ENCODE results near the gene SLC6A11. TPM values are rescaled to one million over a fixed set of nuclear protein-coding genes. Genes with fewer than 3 reads are reported as not detected.
A peak's percentile ranks its signal among the peaks of the same experiment; 100 is the strongest.

SLC6A11 gene
- total RNA-seq, 1 experiment from 2014 or later = not detected

- no peak for DNase-seq (ENCODE audit: low read depth)
These were observed 25.3 kb upstream of the SLC6A11 start for GRCh38 chr3:10790713-10791112.

- DNase-seq (ENCODE audit: low read depth) = no peak
These were observed 23.8 kb upstream of the SLC6A11 start for GRCh38 chr3:10792208-10792607.

- no peak for DNase-seq (ENCODE audit: low read depth)
These were observed 17.2 kb upstream of the SLC6A11 start for GRCh38 chr3:10798600-10799367.

- DNase-seq (ENCODE audit: low read depth) = peak; percentile 15
These were observed 11.8 kb upstream of the SLC6A11 start for GRCh38 chr3:10804183-10804648.

- no peak for DNase-seq (ENCODE audit: low read depth)
These were observed 10.0 kb upstream of the SLC6A11 start for GRCh38 chr3:10806006-10806405.

GRCh38 chr3:10808130-10808735, 7.8 kb upstream of the SLC6A11 start:
- no peak for DNase-seq (ENCODE audit: low read depth)

GRCh38 chr3:10808974-10809373, 7.1 kb upstream of the SLC6A11 start:
- DNase-seq (ENCODE audit: low read depth) = no peak

- DNase-seq (ENCODE audit: low read depth) = no peak
These were observed 5.7 kb upstream of the SLC6A11 start for GRCh38 chr3:10810376-10810775.

GRCh38 chr3:10813425-10813824, 2.6 kb upstream of the SLC6A11 start:
- no peak for DNase-seq (ENCODE audit: low read depth)

GRCh38 chr3:10814623-10815022, 1.4 kb upstream of the SLC6A11 start:
- DNase-seq (ENCODE audit: low read depth) = no peak

GRCh38 chr3:10815487-10815886, 541 bp upstream of the SLC6A11 start:
- no peak for DNase-seq (ENCODE audit: low read depth)

- no peak for DNase-seq (ENCODE audit: low read depth)
These were observed 830 bp downstream of the SLC6A11 start for GRCh38 chr3:10816863-10817253.

GRCh38 chr3:10817506-10817905, 1.5 kb downstream of the SLC6A11 start:
- DNase-seq (ENCODE audit: low read depth) = no peak

- no peak for DNase-seq (ENCODE audit: low read depth)
These were observed 6.0 kb downstream of the SLC6A11 start for GRCh38 chr3:10822055-10822454.

- DNase-seq (ENCODE audit: low read depth) = no peak
These were observed 6.9 kb downstream of the SLC6A11 start for GRCh38 chr3:10822708-10823515.

GRCh38 chr3:10823516-10823818, 7.4 kb downstream of the SLC6A11 start:
- no peak for DNase-seq (ENCODE audit: low read depth)

- no peak for DNase-seq (ENCODE audit: low read depth)
These were observed 8.4 kb downstream of the SLC6A11 start for GRCh38 chr3:10824468-10824867.

GRCh38 chr3:10833855-10834414, 17.9 kb downstream of the SLC6A11 start:
- DNase-seq (ENCODE audit: low read depth) = no peak

GRCh38 chr3:10834951-10835350, 18.9 kb downstream of the SLC6A11 start:
- DNase-seq (ENCODE audit: low read depth) = no peak

GRCh38 chr3:10835406-10835805, 19.4 kb downstream of the SLC6A11 start:
- DNase-seq (ENCODE audit: low read depth) = no peak

GRCh38 chr3:10836676-10837075, 20.6 kb downstream of the SLC6A11 start:
- DNase-seq (ENCODE audit: low read depth) = no peak

- DNase-seq (ENCODE audit: low read depth) = no peak
These were observed 21.8 kb downstream of the SLC6A11 start for GRCh38 chr3:10837849-10838248.
